ENCODE data around the gene CHID1. TPM values are rescaled to one million over a fixed set of nuclear protein-coding genes. Genes with fewer than 3 reads are reported as not detected.

Gene CHID1
- total and polyA plus RNA-seq, 2 donors (not counting 1 experiment from before 2014, with no cell fraction given), result 54.3 to 68.4 TPM

DNA sequence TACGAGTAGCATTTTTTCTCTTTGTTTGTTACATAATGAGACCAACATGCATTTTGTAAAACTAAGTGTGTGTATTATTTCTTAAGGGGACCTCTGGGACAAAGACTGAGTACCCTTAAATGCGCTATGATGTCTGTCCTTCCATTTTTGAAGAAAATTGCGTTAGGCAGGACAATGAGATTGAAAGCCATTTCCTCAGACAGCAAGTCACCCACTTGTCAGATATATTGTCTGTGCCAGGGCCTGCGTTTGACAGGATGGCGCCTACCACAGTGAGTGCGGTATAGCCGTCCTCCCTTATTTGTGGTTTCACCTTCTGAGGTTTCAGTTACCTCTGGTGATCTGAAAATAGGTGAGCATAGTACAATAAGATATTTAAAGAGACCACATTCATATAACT, 17.3 kb upstream of the CHID1 start:
- no peak for DNase-seq (ENCODE audit: low read depth in 2 of 2)
- H4K20me1 ChIP-seq (ENCODE audit: control insufficient read depth, extremely low read depth, insufficient read depth, low read length), result no peaks in the 10 kb centered on the region

DNA sequence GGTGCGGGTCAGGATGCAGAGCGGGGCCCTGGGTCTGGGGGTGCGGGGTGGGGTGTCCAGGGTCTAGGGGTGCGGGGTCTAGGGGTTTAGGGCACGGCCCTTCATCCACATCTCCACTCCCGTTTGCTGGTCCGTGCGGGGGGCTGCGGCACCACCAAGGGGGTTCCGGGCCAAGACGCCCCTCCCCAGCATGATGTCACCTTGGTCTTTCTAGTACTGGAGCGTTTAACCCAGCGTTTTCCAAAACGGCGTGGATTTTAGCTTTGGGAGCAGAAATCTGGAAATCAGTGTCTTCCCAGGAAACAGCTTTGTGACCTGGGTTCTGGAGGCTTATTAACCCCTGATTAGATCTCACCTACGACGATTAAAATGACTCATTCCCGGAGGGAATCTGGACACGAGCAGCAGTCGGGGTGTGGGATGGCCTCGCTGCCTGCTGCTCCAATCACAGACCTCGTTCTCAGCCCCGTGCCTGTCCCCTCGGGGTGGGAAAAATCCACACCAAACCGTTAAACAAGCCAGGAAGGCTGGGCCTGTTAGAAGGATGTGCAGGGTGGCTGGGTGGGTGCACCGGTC, 15.8 kb upstream of the CHID1 start:
- Histone ChIP-seq H3K9me3 (ENCODE audit: control insufficient read depth, insufficient read depth, low read depth, low read length) (no peaks in the 10 kb centered on the region), H3K27ac (ENCODE audit: insufficient read depth, low read length) (peak overlapping the region; percentile 57), H3K27me3 (ENCODE audit: control insufficient read depth, insufficient read depth, low read length) (no peaks in the 10 kb centered on the region), H3K4me3 (replicated peaks in 1 of 4; ENCODE audit: control extremely low read depth in 1 of 4, insufficient read depth in 1 of 4, low read depth in 3 of 4, low read length in 4 of 4) (peak overlapping the region; percentile 53 to 88 (median 74)), H3K4me1 (ENCODE audit: control insufficient read depth, extremely low read depth, insufficient read depth, low read length) (no peaks in the 10 kb centered on the region), H4K20me1 (ENCODE audit: control insufficient read depth, extremely low read depth, insufficient read depth, low read length) (no peaks in the 10 kb centered on the region), H3K79me2 (ENCODE audit: control insufficient read depth, insufficient read depth, low read length) (peaks cover 41% of the 10 kb centered on the region), H2AFZ (ENCODE audit: low read length) (no peak overlapping the region), H3K36me3 (ENCODE audit: control insufficient read depth, insufficient read depth, low read length) (no peaks in the 10 kb centered on the region), H3K9ac (ENCODE audit: insufficient read depth, low read length) (peak overlapping the region; percentile 41), H3K4me2 (ENCODE audit: extremely low read depth, insufficient read depth, low read length) (peak overlapping the region; percentile 85)
- TF ChIP-seq, protein P1, sequence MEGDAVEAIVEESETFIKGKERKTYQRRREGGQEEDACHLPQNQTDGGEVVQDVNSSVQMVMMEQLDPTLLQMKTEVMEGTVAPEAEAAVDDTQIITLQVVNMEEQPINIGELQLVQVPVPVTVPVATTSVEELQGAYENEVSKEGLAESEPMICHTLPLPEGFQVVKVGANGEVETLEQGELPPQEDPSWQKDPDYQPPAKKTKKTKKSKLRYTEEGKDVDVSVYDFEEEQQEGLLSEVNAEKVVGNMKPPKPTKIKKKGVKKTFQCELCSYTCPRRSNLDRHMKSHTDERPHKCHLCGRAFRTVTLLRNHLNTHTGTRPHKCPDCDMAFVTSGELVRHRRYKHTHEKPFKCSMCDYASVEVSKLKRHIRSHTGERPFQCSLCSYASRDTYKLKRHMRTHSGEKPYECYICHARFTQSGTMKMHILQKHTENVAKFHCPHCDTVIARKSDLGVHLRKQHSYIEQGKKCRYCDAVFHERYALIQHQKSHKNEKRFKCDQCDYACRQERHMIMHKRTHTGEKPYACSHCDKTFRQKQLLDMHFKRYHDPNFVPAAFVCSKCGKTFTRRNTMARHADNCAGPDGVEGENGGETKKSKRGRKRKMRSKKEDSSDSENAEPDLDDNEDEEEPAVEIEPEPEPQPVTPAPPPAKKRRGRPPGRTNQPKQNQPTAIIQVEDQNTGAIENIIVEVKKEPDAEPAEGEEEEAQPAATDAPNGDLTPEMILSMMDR (conservative IDR thresholded peaks at IDR 0.05 in 1 of 2, IDR thresholded peaks at IDR 0.05 in 1 of 2; ENCODE audit: low read depth in 1 of 2, low read length in 2 of 2), result no peak
- no peak for TF ChIP-seq EZH2 (IDR thresholded peaks at IDR 0.05; ENCODE audit: low read length, missing control alignments)
- peak; percentile 49 to 70 for DNase-seq (ENCODE audit: low read depth in 2 of 2)

More for the DNA sequence above, 17.3 kb upstream of the CHID1 start:
- no peak overlapping the region for H3K4me3 ChIP-seq (replicated peaks in 1 of 4; ENCODE audit: control extremely low read depth in 1 of 4, insufficient read depth in 1 of 4, low read depth in 3 of 4, low read length in 4 of 4)
- H3K27me3 ChIP-seq (ENCODE audit: control insufficient read depth, insufficient read depth, low read length), result no peaks in the 10 kb centered on the region
- H3K4me1 ChIP-seq (ENCODE audit: control insufficient read depth, extremely low read depth, insufficient read depth, low read length), result no peaks in the 10 kb centered on the region
- no peak for TF ChIP-seq EZH2 (IDR thresholded peaks at IDR 0.05; ENCODE audit: low read length, missing control alignments)
- TF ChIP-seq, protein P1 (conservative IDR thresholded peaks at IDR 0.05 in 1 of 2, IDR thresholded peaks at IDR 0.05 in 1 of 2; ENCODE audit: low read depth in 1 of 2, low read length in 2 of 2), result no peak
- H3K9ac ChIP-seq (ENCODE audit: insufficient read depth, low read length), result no peak overlapping the region
- peaks cover 48% of the 10 kb centered on the region for H3K79me2 ChIP-seq (ENCODE audit: control insufficient read depth, insufficient read depth, low read length)
- H3K27ac ChIP-seq (ENCODE audit: insufficient read depth, low read length), result no peak overlapping the region
- H3K4me2 ChIP-seq (ENCODE audit: extremely low read depth, insufficient read depth, low read length), result no peak overlapping the region
- H2AFZ ChIP-seq (ENCODE audit: low read length), result no peak overlapping the region
- no peaks in the 10 kb centered on the region for H3K36me3 ChIP-seq (ENCODE audit: control insufficient read depth, insufficient read depth, low read length)
- no peaks in the 10 kb centered on the region for H3K9me3 ChIP-seq (ENCODE audit: control insufficient read depth, insufficient read depth, low read depth, low read length)

DNA sequence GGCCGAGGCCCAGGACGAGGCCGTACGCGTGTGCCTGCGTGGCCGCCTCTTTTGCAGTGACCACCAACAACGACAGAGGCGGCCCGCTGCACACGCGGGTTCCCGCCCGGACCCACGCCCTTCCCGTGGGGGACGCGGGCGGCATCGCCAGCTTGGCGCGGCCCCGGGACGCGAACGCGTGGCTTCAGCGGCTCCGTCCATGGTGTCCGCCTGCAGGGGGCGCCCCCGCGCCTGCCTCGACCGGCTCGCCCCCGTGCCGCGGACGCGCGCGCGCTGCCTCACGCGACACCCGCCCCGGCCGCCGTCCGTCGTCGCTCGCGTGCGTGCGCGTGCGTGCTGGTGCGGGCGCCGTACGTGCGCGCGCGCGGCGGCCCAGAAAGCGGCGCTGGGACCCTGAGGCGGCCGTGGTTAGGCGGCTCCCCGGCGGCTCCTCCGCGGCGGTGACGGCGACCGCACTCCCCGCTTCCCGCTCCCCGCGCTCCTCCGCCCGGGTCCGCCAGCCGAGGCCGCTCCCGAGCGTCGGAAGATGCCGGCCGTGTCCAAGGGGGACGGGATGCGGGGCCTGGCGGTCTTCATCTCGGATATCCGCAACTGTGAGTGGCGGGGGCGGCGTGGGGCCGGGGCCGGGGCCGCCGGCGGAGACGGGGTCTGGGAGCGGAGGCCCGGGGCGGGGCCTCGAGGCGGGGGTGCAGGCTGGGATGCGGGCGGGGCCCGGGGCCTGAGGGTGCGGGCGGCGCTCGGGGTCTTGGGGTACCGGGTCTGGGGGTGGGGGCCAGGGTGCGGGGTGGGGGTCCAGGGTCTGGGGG, 15.1 kb upstream of the CHID1 start, which contains the start of gene AP2A2:
Gene AP2A2 (plus strand): TSS at position 375 of the 806 bp plus-strand sequence. CDS start 152 bp downstream, at position 527.
- Histone ChIP-seq H3K4me3 (replicated peaks in 1 of 4; ENCODE audit: control extremely low read depth in 1 of 4, insufficient read depth in 1 of 4, low read depth in 3 of 4, low read length in 4 of 4) (peak within 1 kb of the TSS; percentile 53 to 88 (median 74)), H3K4me2 (ENCODE audit: extremely low read depth, insufficient read depth, low read length) (peak within 1 kb of the TSS; percentile 85), H3K27ac (ENCODE audit: insufficient read depth, low read length) (peak within 1 kb of the TSS; percentile 57), H3K9ac (ENCODE audit: insufficient read depth, low read length) (peak within 1 kb of the TSS; percentile 80), H2AFZ (ENCODE audit: low read length) (no peak within 1 kb of the TSS), H3K36me3 (ENCODE audit: control insufficient read depth, insufficient read depth, low read length) (no peaks in the 10 kb centered on the region), H4K20me1 (ENCODE audit: control insufficient read depth, extremely low read depth, insufficient read depth, low read length) (no peaks in the 10 kb centered on the region), H3K9me3 (ENCODE audit: control insufficient read depth, insufficient read depth, low read depth, low read length) (no peaks in the 10 kb centered on the region), H3K27me3 (ENCODE audit: control insufficient read depth, insufficient read depth, low read length) (no peaks in the 10 kb centered on the region), H3K79me2 (ENCODE audit: control insufficient read depth, insufficient read depth, low read length) (peaks cover 34% of the 10 kb centered on the region), H3K4me1 (ENCODE audit: control insufficient read depth, extremely low read depth, insufficient read depth, low read length) (no peaks in the 10 kb centered on the region)
- TF ChIP-seq EZH2 (IDR thresholded peaks at IDR 0.05; ENCODE audit: low read length, missing control alignments), result no peak
- TF ChIP-seq, protein P1 (conservative IDR thresholded peaks at IDR 0.05 in 1 of 2, IDR thresholded peaks at IDR 0.05 in 1 of 2; ENCODE audit: low read depth in 1 of 2, low read length in 2 of 2), result peak; percentile 21 to 45
- DNase-seq (ENCODE audit: low read depth in 2 of 2), result peak; percentile 88
